ENCODE measurements around the gene WDR90.
A peak's percentile ranks its signal among the peaks of the same experiment; 100 is the strongest.

Gene WDR90

GRCh38 chr16:683396-684070 lies 34.4 kb downstream of the WDR90 start:
- peak overlapping the region; percentile 100 for H3K9ac ChIP-seq (ENCODE audit: low read depth, low read length, poor library complexity)
- H3K4me3 ChIP-seq (ENCODE audit: low read length in 2 of 2) = peak overlapping the region; percentile 50 to 94
- no peak for DNase-seq (ENCODE audit: low spot score)
- H2BK120ac ChIP-seq (ENCODE audit: low read depth, low read length) = no peak overlapping the region
- no peaks in the 10 kb centered on the region for H3K27me3 ChIP-seq (ENCODE audit: control insufficient read depth in 3 of 3, insufficient read depth in 3 of 3, low read depth in 1 of 3, low read length in 3 of 3)
- H2BK12ac ChIP-seq (ENCODE audit: low read length) = peak overlapping the region; percentile 73
- no CpG with 5 or more reads among the region's 57 CpGs for WGBS, 2 donors (ENCODE audit: extremely low coverage in 2 of 2, insufficient read length in 2 of 2, insufficient replicate concordance in 1 of 2)
- H4K8ac ChIP-seq (ENCODE audit: low read depth, low read length) = peak overlapping the region; percentile 65
- peaks cover 7 to 21% of the 10 kb centered on the region in 2 donors for H3K4me1 ChIP-seq (ENCODE audit: control insufficient read depth in 2 of 2, insufficient read depth in 1 of 2, low read depth in 1 of 2, low read length in 2 of 2)
- peaks cover 0 to 2% of the 10 kb centered on the region in 2 donors for H3K9me3 ChIP-seq (replicated peaks in 1 of 2; ENCODE audit: control insufficient read depth in 2 of 2, insufficient read depth in 1 of 2, low read depth in 1 of 2, low read length in 2 of 2)
- H3K14ac ChIP-seq (ENCODE audit: low read length) = peak overlapping the region; percentile 71
- no peak overlapping the region for H2AFZ ChIP-seq (ENCODE audit: low read length)
- H3K4ac ChIP-seq (ENCODE audit: low read length) = peak overlapping the region; percentile 98
- peak overlapping the region; percentile 85 for H4K91ac ChIP-seq (ENCODE audit: low read depth, low read length, poor library complexity)
- peak overlapping the region; percentile 99 for H3K23ac ChIP-seq (ENCODE audit: low read depth, low read length, poor library complexity)
- peaks cover 43 to 66% of the 10 kb centered on the region in 2 donors for H3K36me3 ChIP-seq (replicated peaks in 1 of 2; ENCODE audit: control insufficient read depth in 2 of 2, insufficient read depth in 2 of 2, low read length in 2 of 2)
- peaks cover 36% of the 10 kb centered on the region for H3K79me1 ChIP-seq (ENCODE audit: low read depth, low read length)
- peak overlapping the region; percentile 88 for H2BK5ac ChIP-seq (ENCODE audit: low read length)
- no peak overlapping the region for H3K27ac ChIP-seq (replicated peaks; ENCODE audit: low read length)
- peak overlapping the region; percentile 89 for H3K4me2 ChIP-seq (ENCODE audit: insufficient read depth, low read length, poor library complexity, severe bottlenecking)
- peak overlapping the region; percentile 99 for H2AK5ac ChIP-seq (ENCODE audit: low read depth, low read length)
- H3K18ac ChIP-seq (ENCODE audit: low read length) = peak overlapping the region; percentile 91
- peak overlapping the region; percentile 67 for H2BK15ac ChIP-seq (ENCODE audit: low read length)

GRCh38 chr16:684071-684794 lies 35.1 kb downstream of the WDR90 start, which contains the start of gene JMJD8:
JMJD8 (minus strand) TSS chr16:684334; CDS start chr16:684319, 15 bp downstream.
- peak within 1 kb of the TSS; percentile 89 for H3K4me2 ChIP-seq (ENCODE audit: insufficient read depth, low read length, poor library complexity, severe bottlenecking)
- peak; percentile 88 for DNase-seq (ENCODE audit: low spot score)
- H2BK120ac ChIP-seq (ENCODE audit: low read depth, low read length) = no peak within 1 kb of the TSS
- peak within 1 kb of the TSS; percentile 73 for H2BK12ac ChIP-seq (ENCODE audit: low read length)
- H2BK5ac ChIP-seq (ENCODE audit: low read length) = peak within 1 kb of the TSS; percentile 88
- peak within 1 kb of the TSS; percentile 67 for H2BK15ac ChIP-seq (ENCODE audit: low read length)
- peak within 1 kb of the TSS; percentile 100 for H2AK5ac ChIP-seq (ENCODE audit: low read depth, low read length)
- peaks cover 0 to 2% of the 10 kb centered on the region in 2 donors for H3K9me3 ChIP-seq (replicated peaks in 1 of 2; ENCODE audit: control insufficient read depth in 2 of 2, insufficient read depth in 1 of 2, low read depth in 1 of 2, low read length in 2 of 2)
- peak within 1 kb of the TSS; percentile 50 to 94 for H3K4me3 ChIP-seq (ENCODE audit: low read length in 2 of 2)
- no peaks in the 10 kb centered on the region for H3K27me3 ChIP-seq (ENCODE audit: control insufficient read depth in 3 of 3, insufficient read depth in 3 of 3, low read depth in 1 of 3, low read length in 3 of 3)
- peak within 1 kb of the TSS; percentile 100 for H3K9ac ChIP-seq (ENCODE audit: low read depth, low read length, poor library complexity)
- peaks cover 43 to 66% of the 10 kb centered on the region in 2 donors for H3K36me3 ChIP-seq (replicated peaks in 1 of 2; ENCODE audit: control insufficient read depth in 2 of 2, insufficient read depth in 2 of 2, low read length in 2 of 2)
- peak within 1 kb of the TSS; percentile 71 for H3K14ac ChIP-seq (ENCODE audit: low read length)
- peak within 1 kb of the TSS; percentile 99 for H3K23ac ChIP-seq (ENCODE audit: low read depth, low read length, poor library complexity)
- no CpG with 5 or more reads among the region's 91 CpGs for WGBS, 2 donors (ENCODE audit: extremely low coverage in 2 of 2, insufficient read length in 2 of 2, insufficient replicate concordance in 1 of 2)
- H3K79me1 ChIP-seq (ENCODE audit: low read depth, low read length) = peaks cover 38% of the 10 kb centered on the region
- peaks cover 7 to 18% of the 10 kb centered on the region in 2 donors for H3K4me1 ChIP-seq (ENCODE audit: control insufficient read depth in 2 of 2, insufficient read depth in 1 of 2, low read depth in 1 of 2, low read length in 2 of 2)
- peak within 1 kb of the TSS; percentile 72 for H3K27ac ChIP-seq (replicated peaks; ENCODE audit: low read length)
- H3K18ac ChIP-seq (ENCODE audit: low read length) = peak within 1 kb of the TSS; percentile 91
- H3K4ac ChIP-seq (ENCODE audit: low read length) = peak within 1 kb of the TSS; percentile 98
- peak within 1 kb of the TSS; percentile 49 for H2AFZ ChIP-seq (ENCODE audit: low read length)
- peak within 1 kb of the TSS; percentile 85 for H4K91ac ChIP-seq (ENCODE audit: low read depth, low read length, poor library complexity)
- peak within 1 kb of the TSS; percentile 92 for H4K8ac ChIP-seq (ENCODE audit: low read depth, low read length)

GRCh38 chr16:684961-685696 lies 36.0 kb downstream of the WDR90 start:
- Histone ChIP-seq H2BK12ac (ENCODE audit: low read length) (peak overlapping the region; percentile 22), H4K8ac (ENCODE audit: low read depth, low read length) (peak overlapping the region; percentile 92), H2BK5ac (ENCODE audit: low read length) (no peak overlapping the region), H3K18ac (ENCODE audit: low read length) (no peak overlapping the region), H2AK5ac (ENCODE audit: low read depth, low read length) (peak overlapping the region; percentile 100), H3K4ac (ENCODE audit: low read length) (peak overlapping the region; percentile 93), H3K36me3 (replicated peaks in 1 of 2; ENCODE audit: control insufficient read depth in 2 of 2, insufficient read depth in 2 of 2, low read length in 2 of 2) (peaks cover 43 to 66% of the 10 kb centered on the region in 2 donors), H3K27me3 (ENCODE audit: control insufficient read depth in 3 of 3, insufficient read depth in 3 of 3, low read depth in 1 of 3, low read length in 3 of 3) (no peaks in the 10 kb centered on the region), H3K79me1 (ENCODE audit: low read depth, low read length) (peaks cover 44% of the 10 kb centered on the region), H2AFZ (ENCODE audit: low read length) (no peak overlapping the region), H2BK15ac (ENCODE audit: low read length) (peak overlapping the region; percentile 67), H3K4me3 (ENCODE audit: low read length in 2 of 2) (no peak overlapping the region), H3K27ac (replicated peaks; ENCODE audit: low read length) (no peak overlapping the region), H3K4me1 (ENCODE audit: control insufficient read depth in 2 of 2, insufficient read depth in 1 of 2, low read depth in 1 of 2, low read length in 2 of 2) (peaks cover 11 to 24% of the 10 kb centered on the region in 2 donors), H4K91ac (ENCODE audit: low read depth, low read length, poor library complexity) (no peak overlapping the region), H3K9me3 (replicated peaks in 1 of 2; ENCODE audit: control insufficient read depth in 2 of 2, insufficient read depth in 1 of 2, low read depth in 1 of 2, low read length in 2 of 2) (peaks cover 0 to 2% of the 10 kb centered on the region in 2 donors), H3K4me2 (ENCODE audit: insufficient read depth, low read length, poor library complexity, severe bottlenecking) (no peak overlapping the region), H3K23ac (ENCODE audit: low read depth, low read length, poor library complexity) (peak overlapping the region; percentile 60), H2BK120ac (ENCODE audit: low read depth, low read length) (no peak overlapping the region), H3K9ac (ENCODE audit: low read depth, low read length, poor library complexity) (peak overlapping the region; percentile 86), H3K14ac (ENCODE audit: low read length) (no peak overlapping the region)
- DNase-seq (ENCODE audit: low spot score) = no peak
- no CpG with 5 or more reads among the region's 61 CpGs for WGBS, 2 donors (ENCODE audit: extremely low coverage in 2 of 2, insufficient read length in 2 of 2, insufficient replicate concordance in 1 of 2)
